Activated gamma-delta T cell (primary cell): ENCODE measurements around the gene GRIFIN.

Experiments
- DNase-seq: peaks from one replicate; lab custom pipeline; 2025; lab: John Stamatoyannopoulos, UW

The GRIFIN gene

DNA sequence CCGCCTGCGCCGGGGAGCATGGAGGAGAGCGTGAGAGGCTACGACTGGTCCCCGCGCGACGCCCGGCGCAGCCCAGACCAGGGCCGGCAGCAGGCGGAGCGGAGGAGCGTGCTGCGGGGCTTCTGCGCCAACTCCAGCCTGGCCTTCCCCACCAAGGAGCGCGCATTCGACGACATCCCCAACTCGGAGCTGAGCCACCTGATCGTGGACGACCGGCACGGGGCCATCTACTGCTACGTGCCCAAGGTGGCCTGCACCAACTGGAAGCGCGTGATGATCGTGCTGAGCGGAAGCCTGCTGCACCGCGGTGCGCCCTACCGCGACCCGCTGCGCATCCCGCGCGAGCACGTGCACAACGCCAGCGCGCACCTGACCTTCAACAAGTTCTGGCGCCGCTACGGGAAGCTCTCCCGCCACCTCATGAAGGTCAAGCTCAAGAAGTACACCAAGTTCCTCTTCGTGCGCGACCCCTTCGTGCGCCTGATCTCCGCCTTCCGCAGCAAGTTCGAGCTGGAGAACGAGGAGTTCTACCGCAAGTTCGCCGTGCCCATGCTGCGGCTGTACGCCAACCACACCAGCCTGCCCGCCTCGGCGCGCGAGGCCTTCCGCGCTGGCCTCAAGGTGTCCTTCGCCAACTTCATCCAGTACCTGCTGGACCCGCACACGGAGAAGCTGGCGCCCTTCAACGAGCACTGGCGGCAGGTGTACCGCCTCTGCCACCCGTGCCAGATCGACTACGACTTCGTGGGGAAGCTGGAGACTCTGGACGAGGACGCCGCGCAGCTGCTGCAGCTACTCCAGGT is 43.1 kb downstream of the GRIFIN start:
- no peak for DNase-seq

DNA sequence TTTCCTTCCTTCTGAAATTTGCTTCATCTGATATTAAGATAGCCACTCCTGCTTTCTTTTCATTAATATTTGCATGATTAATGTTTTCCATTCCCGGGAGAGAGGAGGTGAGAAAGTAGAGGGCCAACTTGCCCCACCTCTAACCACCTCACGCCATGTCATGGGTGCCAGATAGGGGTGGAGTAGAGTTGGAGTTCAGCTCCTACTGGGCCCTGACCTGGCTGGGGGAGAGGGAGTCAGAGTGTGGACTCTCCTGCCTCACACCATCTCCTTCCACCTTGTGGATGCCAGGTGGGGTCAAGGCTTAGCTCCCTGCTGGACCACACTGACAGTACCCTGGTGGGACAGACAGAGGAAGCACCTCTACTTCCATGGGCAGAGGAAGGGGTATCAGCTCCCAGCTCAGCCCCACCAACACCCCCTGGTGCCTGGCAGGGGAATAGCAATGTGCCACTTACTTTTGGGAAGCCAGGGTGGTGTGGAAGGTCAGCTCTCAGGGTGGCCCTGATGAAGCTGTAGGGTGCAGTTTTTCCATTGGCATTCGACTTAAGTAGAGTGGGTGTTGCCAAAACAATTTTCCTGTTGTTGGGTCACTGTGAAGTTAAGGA is 44.8 kb downstream of the GRIFIN start:
- no peak for DNase-seq

DNA sequence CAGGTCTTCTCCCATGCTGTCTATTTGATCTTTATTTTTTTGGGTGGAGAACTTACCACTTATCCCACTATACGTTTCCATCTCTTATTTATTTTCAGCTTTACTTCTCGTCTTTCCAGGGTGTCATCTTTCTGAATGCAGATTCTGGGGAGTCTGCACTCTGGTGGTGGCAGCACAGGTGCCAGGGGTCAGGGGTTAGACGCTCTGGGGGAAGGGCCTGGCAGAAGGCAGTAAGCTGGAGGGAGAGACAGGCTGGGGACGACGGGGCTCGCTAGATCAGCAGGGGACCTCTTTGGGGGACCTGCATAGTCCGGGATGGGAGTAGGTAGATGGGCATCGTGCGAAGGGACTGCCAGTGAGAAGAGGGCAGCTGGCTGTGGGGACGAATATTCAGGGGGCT is 50.4 kb downstream of the GRIFIN start:
- DNase-seq = no peak
